KMS-11 (cell line): ENCODE results near the gene STON2.

Source experiments
- H2AFZ ChIP-seq: fragments of 200-600 bp; sonication (generic); 2 replicates; pipeline ENCODE4 v1.6.1; 2016; ENCODE audit warnings: antibody characterized with exemption, mixed run types, low read depth
- H3K27ac ChIP-seq: fragments of 200-600 bp; sonication (generic); 2 replicates; pipeline ENCODE4 v1.6.1; 2016; ENCODE audit warnings: mild to moderate bottlenecking, mixed run types
- H3K27me3 ChIP-seq: fragments of 200-600 bp; sonication (generic); 2 replicates; pipeline ENCODE4 v1.6.1; 2017; ENCODE audit warnings: mild to moderate bottlenecking, low read depth, mixed run types, moderate library complexity; ENCODE audit not compliant: insufficient read depth
- H3K36me3 ChIP-seq: fragments of 200-600 bp; sonication (generic); 2 replicates; pipeline ENCODE4 v1.6.1; 2017; ENCODE audit warnings: mild to moderate bottlenecking, mixed run types; ENCODE audit not compliant: insufficient read depth
- H3K4me1 ChIP-seq: fragments of 200-600 bp; sonication (generic); 2 replicates; pipeline ENCODE4 v1.6.1; 2016; ENCODE audit warnings: mild to moderate bottlenecking, low read depth, mixed run types; ENCODE audit not compliant: poor library complexity, severe bottlenecking
- H3K4me2 ChIP-seq: fragments of 200-600 bp; sonication (generic); 2 replicates; pipeline ENCODE4 v1.7.0; 2016; ENCODE audit warnings: mild to moderate bottlenecking, mixed run types
- H3K4me3 ChIP-seq: fragments of 200-600 bp; sonication (generic); IDR thresholded peaks from 2 replicates; pipeline ENCODE4 v1.6.1; 2017; ENCODE audit warnings: low read depth, low read length, mixed read lengths; ENCODE audit not compliant: insufficient read depth
- H3K79me2 ChIP-seq: fragments of 200-600 bp; sonication (generic); 2 replicates; pipeline ENCODE4 v1.6.1; 2016; ENCODE audit warnings: low read depth, mixed run types; ENCODE audit not compliant: insufficient read depth
- H3K9ac ChIP-seq: fragments of 200-600 bp; sonication (generic); 2 replicates; pipeline ENCODE4 v1.6.1; 2016; ENCODE audit warnings: mild to moderate bottlenecking, mixed run types
- H4K20me1 ChIP-seq: fragments of 200-600 bp; sonication (generic); 2 replicates; pipeline ENCODE4 v1.6.1; 2016; ENCODE audit warnings: mild to moderate bottlenecking, mixed run types; ENCODE audit not compliant: insufficient read depth
- TF ChIP-seq, protein P1 (sequence below): fragments of 200-600 bp; sonication (generic); conservative IDR thresholded peaks from 2 replicates; pipeline ENCODE4 v1.6.1; 2017; ENCODE audit warnings: low read depth, mild to moderate bottlenecking, antibody characterized with exemption, low read length, moderate library complexity, mixed read lengths

Gene STON2

DNA sequence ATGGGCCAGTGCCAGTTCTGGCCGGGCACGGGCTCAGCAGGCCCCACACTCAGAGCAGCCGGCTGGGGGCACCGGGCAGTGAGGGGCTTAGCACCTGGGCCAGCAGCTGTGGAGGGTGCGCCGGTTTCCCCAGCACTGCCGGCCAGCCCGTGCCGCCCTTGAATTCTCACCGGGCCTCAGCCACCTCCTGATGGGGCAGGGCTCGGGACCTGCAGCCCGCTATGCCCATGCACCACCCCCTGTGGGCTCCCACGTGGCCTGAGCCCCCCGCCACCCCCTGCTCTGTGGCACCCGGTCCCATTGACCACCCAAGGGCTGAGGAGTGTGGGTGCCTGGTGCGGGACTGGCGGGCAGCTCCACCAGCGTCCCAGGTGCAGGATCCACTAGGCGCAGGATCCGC lies 164.0 kb downstream of the STON2 start:
- Histone ChIP-seq H4K20me1 (no peaks in the 10 kb centered on the region), H3K36me3 (no peaks in the 10 kb centered on the region), H3K4me3 (no peak overlapping the region), H3K27me3 (no peaks in the 10 kb centered on the region), H3K4me1 (no peaks in the 10 kb centered on the region), H3K27ac (no peak overlapping the region), H3K9ac (no peak overlapping the region), H3K4me2 (no peak overlapping the region), H3K79me2 (no peaks in the 10 kb centered on the region), H2AFZ (no peak overlapping the region)
- TF ChIP-seq, protein P1, sequence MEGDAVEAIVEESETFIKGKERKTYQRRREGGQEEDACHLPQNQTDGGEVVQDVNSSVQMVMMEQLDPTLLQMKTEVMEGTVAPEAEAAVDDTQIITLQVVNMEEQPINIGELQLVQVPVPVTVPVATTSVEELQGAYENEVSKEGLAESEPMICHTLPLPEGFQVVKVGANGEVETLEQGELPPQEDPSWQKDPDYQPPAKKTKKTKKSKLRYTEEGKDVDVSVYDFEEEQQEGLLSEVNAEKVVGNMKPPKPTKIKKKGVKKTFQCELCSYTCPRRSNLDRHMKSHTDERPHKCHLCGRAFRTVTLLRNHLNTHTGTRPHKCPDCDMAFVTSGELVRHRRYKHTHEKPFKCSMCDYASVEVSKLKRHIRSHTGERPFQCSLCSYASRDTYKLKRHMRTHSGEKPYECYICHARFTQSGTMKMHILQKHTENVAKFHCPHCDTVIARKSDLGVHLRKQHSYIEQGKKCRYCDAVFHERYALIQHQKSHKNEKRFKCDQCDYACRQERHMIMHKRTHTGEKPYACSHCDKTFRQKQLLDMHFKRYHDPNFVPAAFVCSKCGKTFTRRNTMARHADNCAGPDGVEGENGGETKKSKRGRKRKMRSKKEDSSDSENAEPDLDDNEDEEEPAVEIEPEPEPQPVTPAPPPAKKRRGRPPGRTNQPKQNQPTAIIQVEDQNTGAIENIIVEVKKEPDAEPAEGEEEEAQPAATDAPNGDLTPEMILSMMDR, result no peak

- H3K27ac ChIP-seq, result no peak overlapping the region
- no peak overlapping the region for H3K9ac ChIP-seq
- H3K27me3 ChIP-seq, result no peaks in the 10 kb centered on the region
- TF ChIP-seq, protein P1, result no peak
- H2AFZ ChIP-seq, result no peak overlapping the region
- H4K20me1 ChIP-seq, result no peaks in the 10 kb centered on the region
- H3K36me3 ChIP-seq, result no peaks in the 10 kb centered on the region
- no peak overlapping the region for H3K4me2 ChIP-seq
- no peak overlapping the region for H3K4me3 ChIP-seq
- no peaks in the 10 kb centered on the region for H3K4me1 ChIP-seq
- H3K79me2 ChIP-seq, result no peaks in the 10 kb centered on the region
Measured at GRCh38 chr14:81235096-81235495, 165.0 kb downstream of the STON2 start.

DNA sequence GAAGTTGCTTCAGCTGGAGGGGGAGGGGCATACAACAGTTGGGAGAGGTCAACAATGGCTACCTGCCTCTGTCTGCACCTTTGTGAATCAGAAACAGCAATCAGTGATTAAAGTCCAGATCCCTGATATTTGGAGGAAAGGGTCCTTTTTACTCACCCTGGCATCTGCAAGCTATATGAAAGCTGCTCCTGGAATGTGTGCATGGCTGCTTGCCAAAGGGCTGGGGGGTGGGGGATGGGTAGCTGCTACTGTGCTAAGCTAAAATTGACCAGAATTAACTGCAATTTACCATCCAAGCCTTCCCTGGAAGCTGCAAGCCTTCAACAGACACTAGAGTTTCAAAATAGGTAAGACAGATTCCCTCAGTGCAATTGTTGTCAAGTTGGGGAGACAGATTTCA lies 165.8 kb downstream of the STON2 start:
- no peaks in the 10 kb centered on the region for H3K36me3 ChIP-seq
- no peak overlapping the region for H3K27ac ChIP-seq
- H3K79me2 ChIP-seq, result no peaks in the 10 kb centered on the region
- no peak overlapping the region for H2AFZ ChIP-seq
- no peaks in the 10 kb centered on the region for H3K27me3 ChIP-seq
- H3K4me2 ChIP-seq, result no peak overlapping the region
- H3K9ac ChIP-seq, result no peak overlapping the region
- TF ChIP-seq, protein P1, result no peak
- H3K4me1 ChIP-seq, result no peaks in the 10 kb centered on the region
- H3K4me3 ChIP-seq, result no peak overlapping the region
- no peaks in the 10 kb centered on the region for H4K20me1 ChIP-seq

- no peaks in the 10 kb centered on the region for H3K4me1 ChIP-seq
- H3K79me2 ChIP-seq, result no peaks in the 10 kb centered on the region
- TF ChIP-seq, protein P1, result no peak
- H4K20me1 ChIP-seq, result no peaks in the 10 kb centered on the region
- no peak overlapping the region for H3K9ac ChIP-seq
- H3K27me3 ChIP-seq, result no peaks in the 10 kb centered on the region
- no peak overlapping the region for H3K4me3 ChIP-seq
- no peaks in the 10 kb centered on the region for H3K36me3 ChIP-seq
- H3K4me2 ChIP-seq, result no peak overlapping the region
- no peak overlapping the region for H3K27ac ChIP-seq
- no peak overlapping the region for H2AFZ ChIP-seq
Measured at GRCh38 chr14:81233615-81234014, 166.5 kb downstream of the STON2 start.
